Measurements from ENCODE around the gene GLCCI1.

- TF ChIP-seq CTCF (IDR thresholded peaks at IDR 0.05) (no peak), POLR2A (IDR thresholded peaks at IDR 0.05) (no peak)
These were observed 12.0 kb upstream of the GLCCI1 start for GRCh38 chr7:7956531-7957128.

Measured in esophagus squamous epithelium (tissue), 4 donors.